ENCODE results near the gene ARHGAP15.

ARHGAP15 gene

GRCh38 chr2:143451642-143452281 is 322.5 kb downstream of the ARHGAP15 start:
- no peak for DNase-seq (ENCODE audit: low read depth, low spot score)

GRCh38 chr2:143452817-143453451 is 323.7 kb downstream of the ARHGAP15 start:
- DNase-seq (ENCODE audit: low read depth, low spot score) = no peak

- DNase-seq (ENCODE audit: low read depth, low spot score) = no peak
Measured at GRCh38 chr2:143453981-143454511, 324.8 kb downstream of the ARHGAP15 start.

- no peak for DNase-seq (ENCODE audit: low read depth, low spot score)
Measured at GRCh38 chr2:143455317-143455716, 326.1 kb downstream of the ARHGAP15 start.

- peak; percentile 17 for DNase-seq (ENCODE audit: low read depth, low spot score)
Measured at GRCh38 chr2:143458258-143459190, 329.3 kb downstream of the ARHGAP15 start.

- DNase-seq (ENCODE audit: low read depth, low spot score) = no peak
Measured at GRCh38 chr2:143460382-143460781, 331.2 kb downstream of the ARHGAP15 start.

- DNase-seq (ENCODE audit: low read depth, low spot score) = no peak
Measured at GRCh38 chr2:143463719-143464118, 334.5 kb downstream of the ARHGAP15 start.

- DNase-seq (ENCODE audit: low read depth, low spot score) = no peak
Measured at GRCh38 chr2:143466391-143466790, 337.2 kb downstream of the ARHGAP15 start.

- DNase-seq (ENCODE audit: low read depth, low spot score) = no peak
Measured at GRCh38 chr2:143467011-143467410, 337.8 kb downstream of the ARHGAP15 start.

- no peak for DNase-seq (ENCODE audit: low read depth, low spot score)
Measured at GRCh38 chr2:143468341-143468888, 339.2 kb downstream of the ARHGAP15 start.

GRCh38 chr2:143469323-143469722 is 340.1 kb downstream of the ARHGAP15 start:
- no peak for DNase-seq (ENCODE audit: low read depth, low spot score)

GRCh38 chr2:143471550-143471949 is 342.3 kb downstream of the ARHGAP15 start:
- DNase-seq (ENCODE audit: low read depth, low spot score) = no peak

- DNase-seq (ENCODE audit: low read depth, low spot score) = peak; percentile 62
Measured at GRCh38 chr2:143473216-143473615, 344.0 kb downstream of the ARHGAP15 start.

- no peak for DNase-seq (ENCODE audit: low read depth, low spot score)
Measured at GRCh38 chr2:143473820-143474219, 344.6 kb downstream of the ARHGAP15 start.

- no peak for DNase-seq (ENCODE audit: low read depth, low spot score)
Measured at GRCh38 chr2:143474586-143474985, 345.4 kb downstream of the ARHGAP15 start.

- DNase-seq (ENCODE audit: low read depth, low spot score) = no peak
Measured at GRCh38 chr2:143475041-143475776, 346.0 kb downstream of the ARHGAP15 start.

- no peak for DNase-seq (ENCODE audit: low read depth, low spot score)
Measured at GRCh38 chr2:143476336-143477087, 347.3 kb downstream of the ARHGAP15 start.

GRCh38 chr2:143477714-143478443 is 348.7 kb downstream of the ARHGAP15 start:
- DNase-seq (ENCODE audit: low read depth, low spot score) = no peak

GRCh38 chr2:143480086-143480485 is 350.9 kb downstream of the ARHGAP15 start:
- DNase-seq (ENCODE audit: low read depth, low spot score) = no peak

Data from astrocyte of the hippocampus (primary cell).